HG03442 (cell line): ENCODE results near the gene SH2D4B.
A peak's percentile ranks its signal among the peaks of the same experiment; 100 is the strongest.

Experiments used
- ATAC-seq: cut with Tn5 transposase; IDR thresholded peaks from one replicate; pipeline ENCODE4 v1.9.1; 2021; ENCODE audit warnings: mild to moderate bottlenecking, moderate library complexity; ENCODE audit not compliant: unreplicated experiment

SH2D4B gene

GRCh38 chr10:80537736-80538480 is at the start of gene SH2D4B:
TSS of gene SH2D4B (plus strand) at chr10:80537902. CDS start at chr10:80538332, 430 bp downstream.
- no peak for ATAC-seq

GRCh38 chr10:80488539-80489066 is 49.1 kb upstream of the SH2D4B start:
- no peak for ATAC-seq

- ATAC-seq, result no peak
Measured at GRCh38 chr10:80489371-80490112, 48.2 kb upstream of the SH2D4B start.

GRCh38 chr10:80491251-80492102 is 46.2 kb upstream of the SH2D4B start:
- no peak for ATAC-seq

GRCh38 chr10:80492848-80493521 is 44.7 kb upstream of the SH2D4B start:
- ATAC-seq, result peak; percentile 28

- peak; percentile 54 for ATAC-seq
Measured at GRCh38 chr10:80493522-80494051, 44.1 kb upstream of the SH2D4B start.

GRCh38 chr10:80496555-80497172 is 41.0 kb upstream of the SH2D4B start:
- no peak for ATAC-seq

GRCh38 chr10:80497187-80498077 is 40.3 kb upstream of the SH2D4B start:
- no peak for ATAC-seq

GRCh38 chr10:80498078-80498832 is 39.4 kb upstream of the SH2D4B start:
- no peak for ATAC-seq

- ATAC-seq, result peak; percentile 30
Measured at GRCh38 chr10:80498833-80499741, 38.6 kb upstream of the SH2D4B start.

GRCh38 chr10:80500572-80501380 is 36.9 kb upstream of the SH2D4B start:
- peak; percentile 66 for ATAC-seq

GRCh38 chr10:80501381-80501912 is 36.3 kb upstream of the SH2D4B start:
- no peak for ATAC-seq

GRCh38 chr10:80501913-80502521 is 35.7 kb upstream of the SH2D4B start:
- no peak for ATAC-seq

- no peak for ATAC-seq
Measured at GRCh38 chr10:80502621-80503583, 34.8 kb upstream of the SH2D4B start.
